Right lobe of liver (tissue), 6 donors: ENCODE data around the gene CMBL. TPM values are rescaled to one million over a fixed set of nuclear protein-coding genes. Genes with fewer than 3 reads are reported as not detected.

Experiments
- ATAC-seq, 4 donors: fragments of 200-7000 bp; cut with Tn5 transposase; one replicate each; pipeline ENCODE4 v1.9.1; 2020; ENCODE audit warnings: mild to moderate bottlenecking in 4 of 4, moderate library complexity in 4 of 4
- DNase-seq, 3 donors: peaks; one replicate each; pipeline ENCODE4 v3.0.0-alpha.2; 2020
- H3K27ac ChIP-seq, 3 donors: fragments of 200-600 bp; one replicate each; pipeline ENCODE4 v1.8.0; 2022
- H3K27me3 ChIP-seq, 2 donors: fragments of 200-600 bp; one replicate each; pipeline ENCODE4 v1.8.0; 2022
- H3K36me3 ChIP-seq, 4 donors: fragments of 200-600 bp; sonication (generic) in 1 of 4; one replicate each; pipeline versions ENCODE4 v1.5.1 to v1.8.0; 2017 to 2022; ENCODE audit warnings: control low read depth in 1 of 4
- H3K4me1 ChIP-seq, 4 donors: fragments of 200-600 bp; sonication (generic) in 1 of 4; one replicate each; pipeline versions ENCODE4 v1.5.1 to v1.8.0; 2017 to 2022; ENCODE audit warnings: control low read depth in 1 of 4
- H3K4me3 ChIP-seq, 3 donors: fragments of 200-600 bp; one replicate each; pipeline ENCODE4 v1.8.0; 2022
- H3K9me3 ChIP-seq, 4 donors: fragments of 200-600 bp; sonication (generic) in 1 of 4; one replicate each; pipeline versions ENCODE4 v1.5.1 to v1.8.0; 2017 to 2022; ENCODE audit warnings: control low read depth in 1 of 4
- CTCF ChIP-seq, 4 donors: fragments of 200-600 bp in 3 of 4; fragments of 450-650 bp in 1 of 4; IDR thresholded peaks; one replicate each; pipeline versions ENCODE4 v1.5.1 to v1.8.0; 2016 to 2022; ENCODE audit warnings: antibody characterized with exemption in 4 of 4, mild to moderate bottlenecking in 2 of 4
- POLR2A ChIP-seq: fragments of 450-650 bp; IDR thresholded peaks from one replicate; pipeline ENCODE4 v1.6.1; 2017; ENCODE audit warnings: antibody characterized with exemption, mild to moderate bottlenecking
- WGBS: methylation state at CpG from one replicate; pipeline ENCODE4 v1.1.6; 2018; ENCODE audit warnings: low coverage, low lambda C conversion rate; ENCODE audit not compliant: insufficient coverage; ENCODE audit errors: missing lambda C conversion rate; 5-methylcytosine and 5-hydroxymethylcytosine counted together
- intact Hi-C, 2 donors: fragments of 100-400 bp; cut with DNase I; formaldehyde crosslinking; loops; one replicate each; pipeline versions ENCODE4 v1.11.2 to v1.14.1; 2022
- total RNA-seq, 6 experiments: library from RNA; depleted of rRNA in 2 of 6; stranded (reverse); fragments of >200 nt in 2 of 6; fragmentation: NEBNext Ultra II Directional in 3 of 6; extraction: Animal tissue kit (Norgen Biotek cat#: 25700) in 3 of 6; gene quantifications; one replicate each; pipeline versions ENCODE4 v1.1.0 to v1.2.4, GENCODE V29; 2016 to 2023
- donor health status: DM: no; HTN: yes; CAD: no.
- donor health status: DM: no; HTN: no; CAD: no.
- donor health status: DM: no; HTN: no; CAD: no.
- donor health status: DM: no; HTN: yes; CAD: no.
- donor health status: DM: no; HTN: yes; CAD: no.

Gene CMBL
- total RNA-seq, 6 experiments from 2014 or later = 29.4 to 206 (median 97.7) TPM

GRCh38 chr5:10353241-10354047 lies 45.7 kb upstream of the CMBL start, which contains the start of gene MARCHF6:
TSS of gene MARCHF6 (plus strand) at chr5:10353695. CDS start at chr5:10353899, 204 bp downstream.
- Histone ChIP-seq H3K36me3 (no peaks in the 10 kb centered on the region), H3K4me1 (peaks cover 0 to 18% (median 2%) of the 10 kb centered on the region in 4 donors), H3K4me3 (peak within 1 kb of the TSS; percentile 77 to 92 (median 89)), H3K27ac (peak within 1 kb of the TSS; percentile 98 to 99 (median 98)), H3K27me3 (no peaks in the 10 kb centered on the region), H3K9me3 (no peaks in the 10 kb centered on the region)
- intact Hi-C loops = no loop called here
- peak; percentile 98 for DNase-seq
- peak; percentile 96 to 98 (median 96) for ATAC-seq
- TF ChIP-seq CTCF (IDR thresholded peaks at IDR 0.05) (peak in 1 of 4 donors; percentile 6), POLR2A (peak; percentile 94)
- WGBS = under 1% methylated on average over 47 of the region's 92 CpGs

GRCh38 chr5:10352430-10353240 lies 44.9 kb upstream of the CMBL start:
- H3K9me3 ChIP-seq = no peaks in the 10 kb centered on the region
- no peak for TF ChIP-seq POLR2A
- no peak for TF ChIP-seq CTCF (IDR thresholded peaks at IDR 0.05)
- peak overlapping the region; percentile 98 to 99 (median 98) for H3K27ac ChIP-seq
- H3K27me3 ChIP-seq = no peaks in the 10 kb centered on the region
- H3K36me3 ChIP-seq = no peaks in the 10 kb centered on the region
- peak; percentile 25 to 44 (median 34) for ATAC-seq
- 14% methylated on average over 17 of the region's 19 CpGs for WGBS
- peak overlapping the region; percentile 77 to 92 (median 89) for H3K4me3 ChIP-seq
- intact Hi-C loops = no loop called here
- peaks cover 0 to 18% (median 2%) of the 10 kb centered on the region in 4 donors for H3K4me1 ChIP-seq
- no peak for DNase-seq

GRCh38 chr5:10351919-10352318 lies 44.2 kb upstream of the CMBL start:
- no peak overlapping the region for H3K4me3 ChIP-seq
- TF ChIP-seq CTCF (IDR thresholded peaks at IDR 0.05) (no peak), POLR2A (no peak)
- H3K9me3 ChIP-seq = no peaks in the 10 kb centered on the region
- no peak for DNase-seq
- H3K27me3 ChIP-seq = no peaks in the 10 kb centered on the region
- no peak overlapping the region for H3K27ac ChIP-seq
- no peak for ATAC-seq
- peaks cover 0 to 18% (median 2%) of the 10 kb centered on the region in 4 donors for H3K4me1 ChIP-seq
- no peaks in the 10 kb centered on the region for H3K36me3 ChIP-seq
- 83% methylated on average over 8 of the region's 8 CpGs for WGBS
- intact Hi-C loops = no loop called here

GRCh38 chr5:10351199-10351905 lies 43.6 kb upstream of the CMBL start:
- no peak overlapping the region for H3K27ac ChIP-seq
- intact Hi-C loops = no loop called here
- TF ChIP-seq POLR2A (no peak), CTCF (IDR thresholded peaks at IDR 0.05) (no peak)
- 84% methylated on average over 6 of the region's 6 CpGs for WGBS
- no peaks in the 10 kb centered on the region for H3K36me3 ChIP-seq
- H3K27me3 ChIP-seq = no peaks in the 10 kb centered on the region
- H3K9me3 ChIP-seq = no peaks in the 10 kb centered on the region
- no peak for DNase-seq
- no peak for ATAC-seq
- no peak overlapping the region for H3K4me3 ChIP-seq
- H3K4me1 ChIP-seq = peaks cover 0 to 18% (median 2%) of the 10 kb centered on the region in 4 donors
